Esophagus muscularis mucosa (tissue), 4 donors: Measurements from ENCODE around the gene RAX. TPM values are rescaled to one million over a fixed set of nuclear protein-coding genes. Genes with fewer than 3 reads are reported as not detected.

Source experiments
- DNase-seq: peaks from one replicate; pipeline ENCODE4 v3.0.0-alpha.2; 2017; ENCODE audit errors: extremely low spot score
- H3K27ac ChIP-seq, 4 donors: fragments of 200-600 bp; sonication (generic); replicated peaks in 1 of 4; 1 replicate in 3 of 4; 2 replicates in 1 of 4; pipeline ENCODE4 v1.5.1; 2016 to 2019; ENCODE audit warnings: mild to moderate bottlenecking in 1 of 4
- H3K27me3 ChIP-seq, 4 donors: fragments of 200-600 bp; sonication (generic); one replicate each; pipeline versions ENCODE4 v1.5.1 to v1.6.0; 2016 to 2019
- H3K36me3 ChIP-seq, 4 donors: fragments of 200-600 bp; sonication (generic); one replicate each; pipeline ENCODE4 v1.5.1; 2016 to 2019
- H3K4me1 ChIP-seq, 4 donors: fragments of 200-600 bp; sonication (generic); one replicate each; pipeline ENCODE4 v1.5.1; 2016 to 2019
- H3K4me3 ChIP-seq, 4 donors: fragments of 200-600 bp; sonication (generic); 1 replicate in 2 of 4; 2 replicates in 2 of 4; pipeline ENCODE4 v1.5.1; 2016 to 2019; ENCODE audit warnings: mild to moderate bottlenecking in 4 of 4, moderate library complexity in 1 of 4
- H3K9me3 ChIP-seq, 4 donors: fragments of 200-600 bp; sonication (generic); 1 replicate in 3 of 4; 2 replicates in 1 of 4; pipeline ENCODE4 v1.5.1; 2016 to 2019
- CTCF ChIP-seq, 3 experiments: fragments of 200-600 bp in 2 of 3; fragments of 450-650 bp in 1 of 3; sonication (generic) in 2 of 3; IDR thresholded peaks; one replicate each; pipeline ENCODE4 v1.5.1; 2017 to 2019; ENCODE audit warnings: antibody characterized with exemption in 3 of 3, mild to moderate bottlenecking in 2 of 3, moderate library complexity in 1 of 3
- EP300 ChIP-seq: sonication (generic); formaldehyde crosslinking; IDR thresholded peaks from one replicate; pipeline ENCODE4 v1.6.1; 2017; ENCODE audit warnings: antibody characterized with exemption
- POLR2A ChIP-seq: fragments of 450-650 bp; IDR thresholded peaks from one replicate; pipeline ENCODE4 v1.6.1; 2017; ENCODE audit warnings: antibody characterized with exemption, moderate library complexity, mild to moderate bottlenecking, low read depth
- POLR2AphosphoS5 ChIP-seq, 2 donors: sonication (generic); formaldehyde crosslinking; IDR thresholded peaks; one replicate each; pipeline ENCODE4 v1.6.1; 2017; ENCODE audit warnings: antibody characterized with exemption in 2 of 2
- WGBS: methylation state at CpG from one replicate; pipeline ENCODE4 v1.1.5; 2018; 5-methylcytosine and 5-hydroxymethylcytosine counted together
- intact Hi-C: fragments of 100-400 bp; cut with DNase I; formaldehyde crosslinking; loops from one replicate; pipeline ENCODE4 v1.15.1; 2023
- total RNA-seq, 4 donors: library from RNA; depleted of rRNA; stranded (reverse); fragments of >200 nt; gene quantifications; one replicate each; pipeline versions ENCODE4 v1.1.0 to v1.2.1, GENCODE V29; 2016

The RAX gene
- total RNA-seq, 4 donors from 2014 or later, result not detected

GRCh38 chr18:59220164-59220783, 53.0 kb downstream of the RAX start:
- H3K36me3 ChIP-seq, result no peaks in the 10 kb centered on the region
- H3K27ac ChIP-seq, result no peak overlapping the region
- WGBS, result 1% methylated on average over 29 of the region's 46 CpGs
- intact Hi-C loops, result no loop called here
- H3K4me1 ChIP-seq, result peaks cover 0 to 19% (median 18%) of the 10 kb centered on the region in 4 donors
- no peak overlapping the region for H3K4me3 ChIP-seq
- H3K27me3 ChIP-seq, result peaks cover 0 to 69% (median 12%) of the 10 kb centered on the region in 4 donors
- no peaks in the 10 kb centered on the region for H3K9me3 ChIP-seq
- no peak for DNase-seq
- TF ChIP-seq POLR2AphosphoS5 (IDR thresholded peaks at IDR 0.05), result no peak
- no peak for TF ChIP-seq POLR2A
- no peak for TF ChIP-seq CTCF (IDR thresholded peaks at IDR 0.05)
- no peak for TF ChIP-seq EP300

- Histone ChIP-seq H3K36me3 (no peaks in the 10 kb centered on the region), H3K27ac (no peak within 1 kb of the TSS), H3K9me3 (no peaks in the 10 kb centered on the region), H3K4me3 (peak within 1 kb of the TSS in 1 of 4 donors; percentile 5), H3K4me1 (peaks cover 0 to 19% (median 18%) of the 10 kb centered on the region in 4 donors), H3K27me3 (peaks cover 0 to 69% (median 12%) of the 10 kb centered on the region in 4 donors)
- intact Hi-C loops, result no loop called here
- 4% methylated on average over 15 of the region's 29 CpGs for WGBS
- DNase-seq, result no peak
- TF ChIP-seq EP300 (no peak), POLR2AphosphoS5 (IDR thresholded peaks at IDR 0.05) (no peak)
Observed at GRCh38 chr18:59219672-59220163, 53.5 kb downstream of the RAX start, which contains the start of gene GRP. Gene GRP, plus strand, starts transcription at chr18:59220158. Its CDS starts 108 bp downstream, at chr18:59220266.

GRCh38 chr18:59218018-59218417, 55.2 kb downstream of the RAX start:
- peaks cover 0 to 63% (median 12%) of the 10 kb centered on the region in 4 donors for H3K27me3 ChIP-seq
- DNase-seq, result no peak
- intact Hi-C loops, result no loop called here
- WGBS, result 68% methylated on average over 6 of the region's 6 CpGs
- H3K4me3 ChIP-seq, result no peak overlapping the region
- peaks cover 0 to 19% (median 18%) of the 10 kb centered on the region in 4 donors for H3K4me1 ChIP-seq
- TF ChIP-seq POLR2A (no peak), EP300 (no peak), CTCF (IDR thresholded peaks at IDR 0.05) (no peak), POLR2AphosphoS5 (IDR thresholded peaks at IDR 0.05) (no peak)
- no peak overlapping the region for H3K27ac ChIP-seq
- H3K9me3 ChIP-seq, result no peaks in the 10 kb centered on the region
- no peaks in the 10 kb centered on the region for H3K36me3 ChIP-seq

Other genes starting within 250 kb of the RAX start
- 10 to 100 TPM; 20.5 to 26.4 (median 22.2) TPM for gene SEC11C, start 133.6 kb downstream of the RAX start, total RNA-seq
- 1 to 10 TPM in 3 of 4 donors, under 1 TPM in 1; 0.98 to 7.9 (median 2.5) TPM for gene GRP, start 53.3 kb downstream of the RAX start, total RNA-seq
- not detected for gene CPLX4, start 45.2 kb upstream of the RAX start, total RNA-seq
- 10 to 100 TPM; 51.8 to 61.4 (median 55.3) TPM for gene LMAN1, start 85.8 kb upstream of the RAX start, total RNA-seq